ENCODE results near the gene IL18RAP.

GRCh38 chr2:102391565-102391964 lies 31.4 kb upstream of the IL18RAP start:
- no peak for TF ChIP-seq CTCF (conservative IDR thresholded peaks at IDR 0.05; ENCODE audit: low read depth, low read length)
- no peak for TF ChIP-seq EZH2 (IDR thresholded peaks at IDR 0.05; ENCODE audit: borderline replicate concordance, low read depth, low read length, poor library complexity, severe bottlenecking)
